Osteoblast (primary cell): ENCODE measurements around the gene SCP2. TPM values are rescaled to one million over a fixed set of nuclear protein-coding genes. Genes with fewer than 3 reads are reported as not detected.

Source experiments
- DNase-seq: peaks from one replicate; pipeline ENCODE4 v3.0.0; 2011; ENCODE audit warnings: low spot score, mixed read lengths; ENCODE audit not compliant: insufficient read length; ENCODE audit errors: missing footprints
- H2AFZ ChIP-seq: 2 replicates; pipeline ENCODE4 v1.6.0; 2011; ENCODE audit warnings: mild to moderate bottlenecking, low read length
- H3K27ac ChIP-seq: 2 replicates; pipeline ENCODE4 v1.5.1; 2011; ENCODE audit warnings: mild to moderate bottlenecking, low read depth, low read length, moderate library complexity
- H3K27me3 ChIP-seq: 2 replicates; pipeline ENCODE4 v1.6.0; 2012; ENCODE audit warnings: mild to moderate bottlenecking, control low read depth, inconsistent platforms, low read length, moderate library complexity; ENCODE audit not compliant: insufficient read depth
- H3K36me3 ChIP-seq: 2 replicates; pipeline ENCODE4 v1.5.1; 2011; ENCODE audit warnings: mild to moderate bottlenecking, low read length, control low read depth, moderate library complexity; ENCODE audit not compliant: insufficient read depth
- H3K4me1 ChIP-seq: 2 replicates; pipeline ENCODE4 v1.5.1; 2011; ENCODE audit warnings: mild to moderate bottlenecking, low read length, control low read depth, moderate library complexity; ENCODE audit not compliant: insufficient read depth
- H3K4me2 ChIP-seq: 2 replicates; pipeline ENCODE4 v1.6.0; 2011; ENCODE audit warnings: mild to moderate bottlenecking, low read length; ENCODE audit not compliant: insufficient read depth
- H3K4me3 ChIP-seq: fragments of 200-600 bp; sonication (generic); 3 replicates; pipeline ENCODE4 v1.5.1; 2012; ENCODE audit warnings: mild to moderate bottlenecking, low read length, inconsistent platforms; ENCODE audit not compliant: insufficient read depth
- H3K79me2 ChIP-seq: 2 replicates; pipeline ENCODE4 v1.6.0; 2012; ENCODE audit warnings: mild to moderate bottlenecking, low read length, control low read depth, inconsistent platforms; ENCODE audit not compliant: insufficient read depth
- H3K9me3 ChIP-seq: 2 replicates; pipeline ENCODE4 v1.5.1; 2011; ENCODE audit warnings: low read depth, low read length, control low read depth
- H4K20me1 ChIP-seq: 2 replicates; pipeline ENCODE4 v1.6.0; 2012; ENCODE audit warnings: mild to moderate bottlenecking, low read length, control low read depth; ENCODE audit not compliant: insufficient read depth
- total RNA-seq: library from RNA; depleted of rRNA; stranded (reverse); fragments of >200 nt; gene quantifications from 2 replicates; pipeline ENCODE4 v1.2.3, GENCODE V29; 2012
- TF ChIP-seq, protein P1 (sequence below): IDR thresholded peaks from 2 replicates; pipeline ENCODE4 v1.5.1; 2011; ENCODE audit warnings: mild to moderate bottlenecking, low read depth, low read length, moderate library complexity; ENCODE audit errors: extremely low read depth

The SCP2 gene
- total RNA-seq, 1 donor = 171 TPM

DNA sequence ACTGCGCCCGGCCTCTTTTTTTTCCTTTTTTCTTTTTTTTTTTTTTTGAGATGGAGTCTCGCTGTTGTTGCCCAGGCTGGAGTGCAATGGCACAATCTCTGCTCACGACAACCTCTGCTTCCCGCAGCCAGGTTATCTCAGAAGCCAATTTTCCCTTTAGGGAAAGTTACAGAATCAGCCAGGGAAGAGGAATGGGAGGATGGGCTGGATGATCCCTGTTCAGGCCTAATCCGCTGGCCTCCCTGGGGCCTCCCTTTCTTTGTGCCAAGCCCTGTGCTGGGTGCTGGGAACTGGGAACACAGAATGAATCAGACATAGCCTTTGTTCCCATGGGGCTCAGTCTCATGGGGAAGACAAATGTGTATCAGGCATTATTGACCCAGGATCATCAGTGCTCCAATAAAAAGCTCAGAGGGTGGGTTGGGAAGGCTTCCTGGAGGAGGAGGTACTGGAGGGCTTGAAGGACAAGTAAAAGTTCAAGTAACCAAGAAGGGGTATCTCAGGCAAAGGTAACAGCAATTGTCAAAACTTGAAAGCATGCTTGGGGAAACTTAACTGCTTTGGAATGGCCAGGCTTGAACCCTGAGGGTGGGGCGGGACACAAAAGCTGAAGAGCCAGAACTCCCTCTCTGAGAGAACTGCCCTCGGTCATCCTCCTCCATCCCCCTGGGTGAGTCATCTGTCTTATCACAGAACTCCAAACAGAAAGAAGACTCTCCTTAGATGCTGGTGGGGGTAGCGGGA lies 19.8 kb upstream of the SCP2 start:
- no peak overlapping the region for H3K4me2 ChIP-seq
- no peaks in the 10 kb centered on the region for H3K79me2 ChIP-seq
- TF ChIP-seq, protein P1, sequence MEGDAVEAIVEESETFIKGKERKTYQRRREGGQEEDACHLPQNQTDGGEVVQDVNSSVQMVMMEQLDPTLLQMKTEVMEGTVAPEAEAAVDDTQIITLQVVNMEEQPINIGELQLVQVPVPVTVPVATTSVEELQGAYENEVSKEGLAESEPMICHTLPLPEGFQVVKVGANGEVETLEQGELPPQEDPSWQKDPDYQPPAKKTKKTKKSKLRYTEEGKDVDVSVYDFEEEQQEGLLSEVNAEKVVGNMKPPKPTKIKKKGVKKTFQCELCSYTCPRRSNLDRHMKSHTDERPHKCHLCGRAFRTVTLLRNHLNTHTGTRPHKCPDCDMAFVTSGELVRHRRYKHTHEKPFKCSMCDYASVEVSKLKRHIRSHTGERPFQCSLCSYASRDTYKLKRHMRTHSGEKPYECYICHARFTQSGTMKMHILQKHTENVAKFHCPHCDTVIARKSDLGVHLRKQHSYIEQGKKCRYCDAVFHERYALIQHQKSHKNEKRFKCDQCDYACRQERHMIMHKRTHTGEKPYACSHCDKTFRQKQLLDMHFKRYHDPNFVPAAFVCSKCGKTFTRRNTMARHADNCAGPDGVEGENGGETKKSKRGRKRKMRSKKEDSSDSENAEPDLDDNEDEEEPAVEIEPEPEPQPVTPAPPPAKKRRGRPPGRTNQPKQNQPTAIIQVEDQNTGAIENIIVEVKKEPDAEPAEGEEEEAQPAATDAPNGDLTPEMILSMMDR = no peak
- no peak overlapping the region for H2AFZ ChIP-seq
- H3K27ac ChIP-seq = no peak overlapping the region
- H3K4me1 ChIP-seq = peaks cover 3% of the 10 kb centered on the region
- no peaks in the 10 kb centered on the region for H3K9me3 ChIP-seq
- no peak for DNase-seq
- H3K36me3 ChIP-seq = peaks cover 3% of the 10 kb centered on the region
- no peaks in the 10 kb centered on the region for H3K27me3 ChIP-seq
- H4K20me1 ChIP-seq = no peaks in the 10 kb centered on the region
- H3K4me3 ChIP-seq = no peak overlapping the region

DNA sequence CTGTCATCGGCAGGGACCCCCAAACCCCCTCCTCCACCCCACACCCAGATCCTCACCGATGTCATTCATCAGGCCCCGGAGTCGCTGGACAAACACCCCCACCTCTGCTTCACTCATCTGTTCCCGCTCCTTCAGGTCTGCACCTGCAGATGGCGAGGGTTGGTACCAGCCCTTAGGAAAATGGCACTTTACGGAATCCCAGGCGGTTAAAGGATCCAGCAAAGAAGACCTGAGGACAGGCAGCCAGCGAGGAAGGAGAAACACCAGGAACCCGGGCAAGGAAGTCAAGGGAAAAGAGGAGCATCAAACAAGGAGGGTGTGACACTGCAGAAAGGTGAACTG lies 19.3 kb upstream of the SCP2 start:
- H2AFZ ChIP-seq = no peak overlapping the region
- H3K27me3 ChIP-seq = no peaks in the 10 kb centered on the region
- peaks cover 3% of the 10 kb centered on the region for H3K36me3 ChIP-seq
- peaks cover 3% of the 10 kb centered on the region for H3K4me1 ChIP-seq
- no peaks in the 10 kb centered on the region for H4K20me1 ChIP-seq
- TF ChIP-seq, protein P1 = no peak
- H3K4me3 ChIP-seq = no peak overlapping the region
- DNase-seq = no peak
- no peak overlapping the region for H3K27ac ChIP-seq
- no peaks in the 10 kb centered on the region for H3K9me3 ChIP-seq
- H3K79me2 ChIP-seq = no peaks in the 10 kb centered on the region
- H3K4me2 ChIP-seq = no peak overlapping the region

DNA sequence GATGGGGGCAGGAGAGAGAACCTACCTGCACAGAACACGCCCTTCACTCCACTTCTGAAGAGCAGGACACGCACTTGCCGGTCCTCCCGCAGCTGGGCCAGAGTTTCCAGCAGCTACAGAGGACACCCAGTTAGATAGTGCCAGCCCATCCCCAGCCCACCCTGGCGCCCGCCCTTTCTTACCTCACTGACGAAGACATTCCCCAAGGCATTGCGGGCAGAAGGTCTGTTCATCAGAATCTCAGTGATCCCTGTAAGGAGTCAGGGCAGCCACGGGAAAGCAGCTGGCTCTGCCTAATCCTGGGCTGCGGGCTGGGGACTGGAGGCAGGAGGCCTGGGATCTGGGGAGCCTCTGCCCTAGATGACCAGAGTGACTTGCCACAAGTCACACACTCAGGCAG lies 15.5 kb upstream of the SCP2 start:
- Histone ChIP-seq H3K9me3 (no peaks in the 10 kb centered on the region), H4K20me1 (peaks cover 5% of the 10 kb centered on the region), H3K4me2 (no peak overlapping the region), H3K4me3 (no peak overlapping the region), H3K79me2 (no peaks in the 10 kb centered on the region), H3K4me1 (peaks cover 3% of the 10 kb centered on the region), H3K27me3 (no peaks in the 10 kb centered on the region), H3K27ac (no peak overlapping the region), H3K36me3 (no peaks in the 10 kb centered on the region), H2AFZ (no peak overlapping the region)
- no peak for DNase-seq
- TF ChIP-seq, protein P1 = no peak

DNA sequence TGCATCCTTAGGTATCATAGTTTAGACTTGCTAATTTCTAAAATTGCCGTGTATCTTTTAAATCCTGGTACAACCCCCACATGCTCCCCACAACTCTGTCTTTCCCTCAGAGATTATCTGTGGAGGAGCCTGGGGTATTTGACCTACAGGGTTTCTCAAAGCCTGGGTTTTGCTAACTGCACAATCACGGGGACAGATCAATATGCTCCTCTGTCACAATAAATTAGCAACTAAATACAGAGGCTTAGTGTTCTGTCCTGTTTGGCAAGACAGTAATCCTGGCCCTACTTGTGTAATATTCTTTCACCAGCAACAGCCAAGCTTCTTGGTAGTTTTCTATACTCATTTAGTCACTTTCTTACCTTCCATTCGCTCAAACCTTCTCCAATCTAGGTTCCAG lies 14.1 kb upstream of the SCP2 start:
- H3K4me3 ChIP-seq = no peak overlapping the region
- no peak overlapping the region for H3K27ac ChIP-seq
- no peaks in the 10 kb centered on the region for H3K36me3 ChIP-seq
- TF ChIP-seq, protein P1 = no peak
- DNase-seq = no peak
- H3K4me1 ChIP-seq = no peaks in the 10 kb centered on the region
- no peak overlapping the region for H2AFZ ChIP-seq
- no peak overlapping the region for H3K4me2 ChIP-seq
- peaks cover 5% of the 10 kb centered on the region for H4K20me1 ChIP-seq
- peaks cover 4% of the 10 kb centered on the region for H3K79me2 ChIP-seq
- no peaks in the 10 kb centered on the region for H3K27me3 ChIP-seq
- no peaks in the 10 kb centered on the region for H3K9me3 ChIP-seq
